Left lobe of liver (tissue), 2 donors: ENCODE data around the gene DDAH2. TPM values are rescaled to one million over a fixed set of nuclear protein-coding genes. Genes with fewer than 3 reads are reported as not detected.

ENCODE experiments used
- ATAC-seq: fragments of 200-7000 bp; cut with Tn5 transposase; one replicate; pipeline ENCODE4 v1.9.1; 2020; ENCODE audit warnings: mild to moderate bottlenecking, moderate library complexity
- DNase-seq: peaks from one replicate; pipeline ENCODE4 v3.0.0-alpha.2; 2020; ENCODE audit warnings: low spot score
- total RNA-seq: library from RNA; stranded (reverse); gene quantifications from one replicate; pipeline ENCODE4 v1.2.1, GENCODE V29; 2021
- donor health status: DM: no; HTN: no; CAD: no; lungs with moderate emphysema.
- donor health status: DM: no; HTN: yes; CAD: no.

Gene DDAH2
- total RNA-seq, 1 donor from 2014 or later = 22.2 TPM

- ATAC-seq (no peak), DNase-seq (no peak)
Measured at GRCh38 chr6:31761343-31761742, 32.2 kb upstream of the DDAH2 start.

GRCh38 chr6:31760790-31761189 lies 31.7 kb upstream of the DDAH2 start:
- no peak for DNase-seq
- ATAC-seq = peak; percentile 29

GRCh38 chr6:31758281-31758680 lies 29.2 kb upstream of the DDAH2 start:
- no peak for DNase-seq
- ATAC-seq = no peak

GRCh38 chr6:31752739-31753319 lies 23.7 kb upstream of the DDAH2 start:
- ATAC-seq (no peak), DNase-seq (no peak)

GRCh38 chr6:31750411-31751022 lies 21.4 kb upstream of the DDAH2 start:
- DNase-seq (no peak), ATAC-seq (no peak)

GRCh38 chr6:31749301-31750036 lies 20.4 kb upstream of the DDAH2 start:
- DNase-seq (no peak), ATAC-seq (no peak)

GRCh38 chr6:31744422-31744821 lies 15.3 kb upstream of the DDAH2 start:
- ATAC-seq (no peak), DNase-seq (no peak)

GRCh38 chr6:31742894-31743293 lies 13.8 kb upstream of the DDAH2 start:
- DNase-seq = no peak
- no peak for ATAC-seq

GRCh38 chr6:31741815-31742214 lies 12.7 kb upstream of the DDAH2 start:
- DNase-seq = no peak
- no peak for ATAC-seq

- ATAC-seq (no peak), DNase-seq (no peak)
Measured at GRCh38 chr6:31740397-31741223, 11.5 kb upstream of the DDAH2 start.

- peak; percentile 84 for ATAC-seq
- peak; percentile 99 for DNase-seq
Measured at GRCh38 chr6:31739639-31740396, 10.7 kb upstream of the DDAH2 start, which contains the start of gene MSH5. MSH5 (plus strand) TSS chr6:31740005; CDS start chr6:31740467, 462 bp downstream.

GRCh38 chr6:31737991-31738979 lies 9.2 kb upstream of the DDAH2 start:
- DNase-seq (no peak), ATAC-seq (peak; percentile 20)

- no peak for ATAC-seq
- no peak for DNase-seq
Measured at GRCh38 chr6:31737315-31737990, 8.4 kb upstream of the DDAH2 start.

- DNase-seq (no peak), ATAC-seq (no peak)
Measured at GRCh38 chr6:31736768-31737314, 7.7 kb upstream of the DDAH2 start.

GRCh38 chr6:31736021-31736767 lies 7.1 kb upstream of the DDAH2 start, which contains the start of gene CLIC1:
CLIC1 (minus strand) TSS chr6:31736530; CDS start chr6:31736300, 230 bp downstream.
- DNase-seq (peak; percentile 81), ATAC-seq (peak; percentile 57)

GRCh38 chr6:31734821-31735406 lies 5.8 kb upstream of the DDAH2 start:
- ATAC-seq (no peak), DNase-seq (no peak)

- no peak for ATAC-seq
- DNase-seq = no peak
Measured at GRCh38 chr6:31734247-31734820, 5.2 kb upstream of the DDAH2 start.
